GM12878 (cell line): ENCODE results near the gene CDH4. TPM values are rescaled to one million over a fixed set of nuclear protein-coding genes. Genes with fewer than 3 reads are reported as not detected.

Experiments used
- ATAC-seq: fragments of 200-7000 bp; cut with Tn5 transposase; 3 replicates; pipeline ENCODE4 v1.9.1; 2020; ENCODE audit warnings: mild to moderate bottlenecking, moderate library complexity
- BruUV-seq: library from RNA; stranded (reverse); fragments of 400-500 nt; replicated peaks from 2 replicates; lab custom pipeline; 2021; lab: Mats Ljungman, UMichigan
- CTCF ChIA-PET: fragments of 300-600 bp; sonication (Branson Sonifier 250); formaldehyde crosslinking; extraction: SDS; loops from one replicate; lab custom pipeline; 2021; ENCODE audit warnings: inconsistent platforms; lab: Yijun Ruan, JAX
- POLR2A ChIA-PET: fragments of 350-600 bp; formaldehyde crosslinking; extraction: SDS; loops from one replicate; lab custom pipeline; 2021; ENCODE audit warnings: inconsistent platforms; lab: Charles Lee
- RAD21 ChIA-PET: fragments of 300-600 bp; sonication (Branson Sonifier 250); formaldehyde crosslinking; loops from one replicate; lab custom pipeline; 2023; ENCODE audit warnings: antibody characterized with exemption; ENCODE audit not compliant: unreplicated experiment; lab: Charles Lee
- SMC1A ChIA-PET: fragments of 300-600 bp; sonication (Branson Sonifier 250); formaldehyde crosslinking; loops from one replicate; lab custom pipeline; 2023; ENCODE audit not compliant: unreplicated experiment, uncharacterized antibody; lab: Charles Lee
- DNase-seq: peaks from one replicate; pipeline ENCODE4 v3.0.0-alpha.2; 2011; ENCODE audit warnings: low read depth, low spot score
- FAIRE-seq: peaks from 3 replicates; lab custom pipeline; 2011; peaks lifted over from hg19 to GRCh38; lab: Jason Lieb, UNC
- H2AFZ ChIP-seq: 2 replicates; pipeline ENCODE4 v1.6.0; 2011; ENCODE audit warnings: low read depth, low read length, control low read depth; ENCODE audit not compliant: control insufficient read depth
- H3K27ac ChIP-seq: 2 replicates; pipeline ENCODE4 v1.5.1; 2011; ENCODE audit warnings: control low read depth; ENCODE audit not compliant: control insufficient read depth, insufficient read depth
- H3K27me3 ChIP-seq, 2 experiments: replicated peaks in 1 of 2; 2 replicates each; pipeline versions ENCODE4 v1.6.0 to v1.6.1; 2011; ENCODE audit warnings: low read length in 1 of 2; ENCODE audit not compliant: control insufficient read depth in 2 of 2, insufficient read depth in 2 of 2
- H3K36me3 ChIP-seq, 2 experiments: 2 replicates each; pipeline ENCODE4 v1.5.1; 2011; ENCODE audit warnings: low read length in 1 of 2; ENCODE audit not compliant: control insufficient read depth in 2 of 2, insufficient read depth in 2 of 2
- H3K4me1 ChIP-seq: 2 replicates; pipeline ENCODE4 v1.6.1; 2011; ENCODE audit warnings: mild to moderate bottlenecking, low read length, moderate library complexity, mixed read lengths; ENCODE audit not compliant: control insufficient read depth, insufficient read depth
- H3K4me2 ChIP-seq: 2 replicates; pipeline ENCODE4 v1.6.0; 2011; ENCODE audit warnings: control low read depth; ENCODE audit not compliant: control insufficient read depth, insufficient read depth
- H3K4me3 ChIP-seq: fragments of 200-600 bp; sonication (generic); 2 replicates; pipeline ENCODE4 v1.5.1; 2016
- H3K79me2 ChIP-seq: 2 replicates; pipeline ENCODE4 v1.6.0; 2011; ENCODE audit warnings: low read length; ENCODE audit not compliant: control insufficient read depth, insufficient read depth
- H3K9ac ChIP-seq: 2 replicates; pipeline ENCODE4 v1.8.0; 2011; ENCODE audit warnings: low read length, control low read depth, mixed read lengths; ENCODE audit not compliant: control insufficient read depth, insufficient read depth
- H3K9me3 ChIP-seq: replicated peaks from 3 replicates; pipeline ENCODE4 v1.5.1; 2011; ENCODE audit warnings: mild to moderate bottlenecking, low read length; ENCODE audit not compliant: control insufficient read depth, insufficient read depth
- H4K20me1 ChIP-seq: 2 replicates; pipeline ENCODE4 v1.6.0; 2011; ENCODE audit not compliant: control insufficient read depth, insufficient read depth
- ATF7 ChIP-seq: fragments of 450-650 bp; IDR thresholded peaks from 2 replicates; pipeline ENCODE4 v1.6.1; 2016; ENCODE audit warnings: low read depth, mild to moderate bottlenecking
- BCL3 ChIP-seq: IDR thresholded peaks from 2 replicates; pipeline ENCODE4 v1.6.1; 2011; ENCODE audit warnings: borderline replicate concordance, low read depth, mild to moderate bottlenecking, moderate library complexity, low read length; ENCODE audit not compliant: insufficient read depth, poor library complexity, severe bottlenecking
- CHD1 ChIP-seq: IDR thresholded peaks from 2 replicates; pipeline ENCODE4 v1.6.1; 2012; ENCODE audit warnings: low read depth, low read length, improper control_type of control experiment
- CREM ChIP-seq: IDR thresholded peaks from 2 replicates; pipeline ENCODE4 v1.6.1; 2014; ENCODE audit warnings: antibody characterized with exemption, low read depth
- EZH2 ChIP-seq: IDR thresholded peaks from 2 replicates; pipeline ENCODE4 v1.6.1; 2012; ENCODE audit warnings: low read depth, mild to moderate bottlenecking, control low read depth, inconsistent platforms, low read length, borderline replicate concordance; ENCODE audit not compliant: control insufficient read depth
- LARP7 ChIP-seq: fragments of 450-650 bp; IDR thresholded peaks from 2 replicates; pipeline ENCODE4 v1.6.1; 2017; ENCODE audit warnings: mild to moderate bottlenecking
- NKRF ChIP-seq: fragments of 450-650 bp; conservative IDR thresholded peaks from 2 replicates; pipeline ENCODE4 v1.6.1; 2017; ENCODE audit warnings: mild to moderate bottlenecking, moderate library complexity
- POLR2AphosphoS5 ChIP-seq: IDR thresholded peaks from 2 replicates; pipeline ENCODE4 v1.6.1; 2011; ENCODE audit warnings: mild to moderate bottlenecking, low read length, inconsistent platforms
- SMC3 ChIP-seq: IDR thresholded peaks from 2 replicates; pipeline ENCODE4 v1.6.1; 2011; ENCODE audit warnings: low read length, improper control_type of control experiment, borderline replicate concordance
- TAF1 ChIP-seq: IDR thresholded peaks from 2 replicates; pipeline ENCODE4 v1.6.1; 2011; ENCODE audit warnings: mild to moderate bottlenecking, low read depth, low read length, borderline replicate concordance
- WGBS: methylation state at CpG from one replicate; pipeline ENCODE4 v1.1.6; 2016; ENCODE audit warnings: low lambda C conversion rate; ENCODE audit not compliant: insufficient replicate concordance, insufficient coverage; ENCODE audit errors: missing lambda C conversion rate; 5-methylcytosine and 5-hydroxymethylcytosine counted together
- in situ Hi-C: fragments of 300-500 bp; cut with MboI; formaldehyde crosslinking; loops from 9 replicates; pipeline ENCODE4 v1.14.3; 2018; ENCODE audit warnings: mixed read lengths
- intact Hi-C: fragments of 100-400 bp; cut with micrococcal nuclease; formaldehyde crosslinking; loops from one replicate; pipeline ENCODE4 v1.14.2; 2022; ENCODE audit not compliant: unreplicated experiment
- polyA plus RNA-seq, 11 experiments: library from polyadenylated mRNA; depleted of rRNA in 4 of 11; unstranded in 6 of 11; stranded (reverse) in 5 of 11; fragments of >200 nt; fragmentation: Nextera tagmentation in 4 of 11; fragmentation: Illumina TruSeq in 1 of 11; extraction: Ambion mirVana in 4 of 11; extraction: Trizol in 1 of 11; gene quantifications; 1 replicate in 1 of 11; 2 replicates in 10 of 11; pipeline versions ENCODE4 v1.2.1 to v1.2.3, GENCODE V29; 2011 to 2016; ENCODE audit warnings: inconsistent platforms in 2 of 11, missing spikeins in 2 of 11, low read depth in 1 of 11
- total RNA-seq, 4 experiments: library from RNA; depleted of rRNA in 3 of 4; stranded (reverse); fragments of >200 nt in 3 of 4; fragmentation: Illumina TruSeq in 1 of 4; extraction: Trizol in 1 of 4; gene quantifications; 2 replicates each; pipeline versions ENCODE4 v1.2.1 to v1.2.3, GENCODE V29; 2013 to 2021
- TF ChIP-seq, protein P1 (sequence below): IDR thresholded peaks from 2 replicates; pipeline ENCODE4 v1.6.1; 2012; ENCODE audit warnings: low read depth, low read length, improper control_type of control experiment
- TF ChIP-seq, protein P2 (sequence below): fragments of 450-650 bp; IDR thresholded peaks from 2 replicates; pipeline ENCODE4 v1.6.1; 2014; ENCODE audit warnings: mild to moderate bottlenecking
- TF ChIP-seq, protein P3 (sequence below): fragments of 150-350 bp; IDR thresholded peaks from 2 replicates; pipeline ENCODE4 v1.6.1; 2014; ENCODE audit warnings: mild to moderate bottlenecking, low read depth, low read length

The CDH4 gene
- total and polyA plus RNA-seq, 10 of the 15 experiments (the other 5 are each of a cell fraction or from before 2014, with no cell fraction given): not detected

DNA sequence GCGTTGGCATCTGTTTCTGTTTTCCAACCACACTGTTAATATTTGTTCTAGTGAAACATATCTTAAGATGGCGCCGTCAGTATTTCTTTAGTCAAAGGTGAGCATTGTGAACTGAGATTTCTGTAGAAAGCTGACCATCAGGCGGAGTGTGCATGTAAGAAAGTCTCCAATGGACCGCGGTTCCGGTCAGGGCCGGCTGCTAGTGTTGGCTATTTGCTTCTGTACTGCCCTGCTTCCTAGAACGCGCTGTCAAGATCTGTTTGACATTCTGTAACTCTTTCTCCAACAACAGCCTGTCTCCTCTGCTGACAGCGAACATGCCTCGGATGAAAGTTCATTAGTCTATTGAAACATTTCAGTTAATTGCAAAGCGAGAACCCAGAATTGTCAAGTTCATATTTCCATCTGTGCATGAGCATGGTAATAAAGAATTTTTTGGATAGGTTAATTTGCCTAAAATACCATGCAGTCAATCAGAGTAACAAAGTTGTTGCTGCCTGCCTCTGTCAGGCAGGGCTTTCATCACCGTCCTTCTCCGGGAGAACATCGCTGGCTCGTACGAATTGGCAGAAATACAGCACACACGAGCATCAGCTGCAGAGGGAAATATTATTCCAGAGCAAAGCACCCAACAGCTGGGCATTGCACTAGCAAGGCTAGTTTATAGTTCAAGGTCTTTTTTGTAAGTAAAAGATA lies 369.1 kb downstream of the CDH4 start:
- Histone ChIP-seq H3K9ac (no peak overlapping the region), H3K27ac (no peak overlapping the region), H3K36me3 (no peaks in the 10 kb centered on the region), H3K4me2 (no peak overlapping the region), H3K4me3 (no peak overlapping the region), H3K9me3 (no peaks in the 10 kb centered on the region; the same call in 2 of the 3 replicates), H4K20me1 (no peaks in the 10 kb centered on the region), H2AFZ (no peak overlapping the region), H3K4me1 (no peaks in the 10 kb centered on the region), H3K27me3 (no peaks in the 10 kb centered on the region), H3K79me2 (no peaks in the 10 kb centered on the region)
- ATAC-seq (no peak), FAIRE-seq (no peak), DNase-seq (no peak)
- POLR2A ChIA-PET: no interaction called here
- CTCF ChIA-PET: no interaction called here
- SMC1A ChIA-PET: no interaction called here
- no peak for TF ChIP-seq TAF1
- no peak for TF ChIP-seq CHD1
- TF ChIP-seq, protein P1, sequence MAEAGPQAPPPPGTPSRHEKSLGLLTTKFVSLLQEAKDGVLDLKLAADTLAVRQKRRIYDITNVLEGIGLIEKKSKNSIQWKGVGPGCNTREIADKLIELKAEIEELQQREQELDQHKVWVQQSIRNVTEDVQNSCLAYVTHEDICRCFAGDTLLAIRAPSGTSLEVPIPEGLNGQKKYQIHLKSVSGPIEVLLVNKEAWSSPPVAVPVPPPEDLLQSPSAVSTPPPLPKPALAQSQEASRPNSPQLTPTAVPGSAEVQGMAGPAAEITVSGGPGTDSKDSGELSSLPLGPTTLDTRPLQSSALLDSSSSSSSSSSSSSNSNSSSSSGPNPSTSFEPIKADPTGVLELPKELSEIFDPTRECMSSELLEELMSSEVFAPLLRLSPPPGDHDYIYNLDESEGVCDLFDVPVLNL: no peak
- TF ChIP-seq EZH2: no peak
- TF ChIP-seq CREM: no peak
- no peak for TF ChIP-seq NKRF
- TF ChIP-seq LARP7: no peak
- TF ChIP-seq BCL3: no peak
- no peak for TF ChIP-seq POLR2AphosphoS5
- TF ChIP-seq ATF7: no peak
- TF ChIP-seq, protein P2, sequence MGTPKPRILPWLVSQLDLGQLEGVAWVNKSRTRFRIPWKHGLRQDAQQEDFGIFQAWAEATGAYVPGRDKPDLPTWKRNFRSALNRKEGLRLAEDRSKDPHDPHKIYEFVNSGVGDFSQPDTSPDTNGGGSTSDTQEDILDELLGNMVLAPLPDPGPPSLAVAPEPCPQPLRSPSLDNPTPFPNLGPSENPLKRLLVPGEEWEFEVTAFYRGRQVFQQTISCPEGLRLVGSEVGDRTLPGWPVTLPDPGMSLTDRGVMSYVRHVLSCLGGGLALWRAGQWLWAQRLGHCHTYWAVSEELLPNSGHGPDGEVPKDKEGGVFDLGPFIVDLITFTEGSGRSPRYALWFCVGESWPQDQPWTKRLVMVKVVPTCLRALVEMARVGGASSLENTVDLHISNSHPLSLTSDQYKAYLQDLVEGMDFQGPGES: no peak
- TF ChIP-seq, protein P3, sequence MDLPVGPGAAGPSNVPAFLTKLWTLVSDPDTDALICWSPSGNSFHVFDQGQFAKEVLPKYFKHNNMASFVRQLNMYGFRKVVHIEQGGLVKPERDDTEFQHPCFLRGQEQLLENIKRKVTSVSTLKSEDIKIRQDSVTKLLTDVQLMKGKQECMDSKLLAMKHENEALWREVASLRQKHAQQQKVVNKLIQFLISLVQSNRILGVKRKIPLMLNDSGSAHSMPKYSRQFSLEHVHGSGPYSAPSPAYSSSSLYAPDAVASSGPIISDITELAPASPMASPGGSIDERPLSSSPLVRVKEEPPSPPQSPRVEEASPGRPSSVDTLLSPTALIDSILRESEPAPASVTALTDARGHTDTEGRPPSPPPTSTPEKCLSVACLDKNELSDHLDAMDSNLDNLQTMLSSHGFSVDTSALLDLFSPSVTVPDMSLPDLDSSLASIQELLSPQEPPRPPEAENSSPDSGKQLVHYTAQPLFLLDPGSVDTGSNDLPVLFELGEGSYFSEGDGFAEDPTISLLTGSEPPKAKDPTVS: no peak
- no peak for TF ChIP-seq SMC3
- 58% methylated on average over 19 of the region's 19 CpGs for WGBS
- intact Hi-C loops: no loop called here
- BruUV-seq: no TSS peak
- RAD21 ChIA-PET: no interaction called here
- in situ Hi-C loops: no loop called here
